Liver (tissue), 3 donors: ENCODE data around the gene NDUFAF7.

Experiments used
- CTCF ChIP-seq: fragments of 150-350 bp; IDR thresholded peaks from 2 replicates; pipeline ENCODE4 v1.5.1; 2017; ENCODE audit warnings: improper control_type of control experiment, low read depth, low read length; ENCODE audit not compliant: missing input control
- EGR1 ChIP-seq, 2 donors: IDR thresholded peaks; 2 replicates each; pipeline ENCODE4 v1.6.1; 2016 to 2018; ENCODE audit warnings: antibody characterized with exemption in 2 of 2, low read depth in 2 of 2
- GABPA ChIP-seq, 2 donors: IDR thresholded peaks in 1 of 2; conservative IDR thresholded peaks in 1 of 2; 2 replicates each; pipeline ENCODE4 v1.6.1; 2016; ENCODE audit warnings: antibody characterized with exemption in 2 of 2, mild to moderate bottlenecking in 1 of 2, moderate library complexity in 1 of 2
- HNF4A ChIP-seq, 2 donors: conservative IDR thresholded peaks; 2 replicates each; pipeline ENCODE4 v1.6.1; 2016; ENCODE audit warnings: antibody characterized with exemption in 2 of 2, mild to moderate bottlenecking in 2 of 2
- REST ChIP-seq: IDR thresholded peaks from 2 replicates; pipeline ENCODE4 v1.6.1; 2016; ENCODE audit warnings: antibody characterized with exemption, mild to moderate bottlenecking
- TAF1 ChIP-seq: conservative IDR thresholded peaks from 2 replicates; pipeline ENCODE4 v1.6.1; 2016; ENCODE audit warnings: antibody characterized with exemption, mild to moderate bottlenecking
- donor health status: healthy.
- donor health status: healthy.

GRCh38 chr2:37190290-37190689, 41.2 kb upstream of the NDUFAF7 start:
- TF ChIP-seq CTCF = no peak
- no peak for TF ChIP-seq REST
- no peak for TF ChIP-seq TAF1
- no peak for TF ChIP-seq EGR1 (IDR thresholded peaks at IDR 0.05; ENCODE audit: low read depth in 2 of 2)
- no peak for TF ChIP-seq GABPA (IDR thresholded peaks at IDR 0.05 in 1 of 2, conservative IDR thresholded peaks at IDR 0.05 in 1 of 2)
- TF ChIP-seq HNF4A (conservative IDR thresholded peaks at IDR 0.05) = no peak
